Measurements from ENCODE around the gene ZNF766.

Gene ZNF766

GRCh38 chr19:52269338-52270261 lies at the start of gene ZNF766:
Gene ZNF766 (plus strand): TSS chr19:52269587. CDS start chr19:52269614, 27 bp downstream.
- DNase-seq (ENCODE audit: extremely low spot score) = peak; percentile 97
- CTCF ChIA-PET = no interaction called here
- POLR2A ChIA-PET = no interaction called here
- no peak for TF ChIP-seq CTCF (IDR thresholded peaks at IDR 0.05; ENCODE audit: control extremely low read depth, extremely low read depth, low read depth, missing control alignments)

GRCh38 chr19:52219611-52220010 lies 49.8 kb upstream of the ZNF766 start:
- CTCF ChIA-PET = interaction anchor here (2.1 kb wide), 1 partner anchor 18 kb away, joined by 5 read pairs; no protein-coding TSS in a partner anchor
- TF ChIP-seq CTCF (IDR thresholded peaks at IDR 0.05; ENCODE audit: control extremely low read depth, extremely low read depth, low read depth, missing control alignments) = no peak
- no peak for DNase-seq (ENCODE audit: extremely low spot score)
- POLR2A ChIA-PET = no interaction called here

- ChIA-PET CTCF (interaction anchor here (1.2 kb wide), 1 partner anchor 9 kb away, joined by 4 read pairs; no protein-coding TSS in a partner anchor), POLR2A (no interaction called here)
- no peak for TF ChIP-seq CTCF (IDR thresholded peaks at IDR 0.05; ENCODE audit: control extremely low read depth, extremely low read depth, low read depth, missing control alignments)
Measured at GRCh38 chr19:52221031-52221430, 48.4 kb upstream of the ZNF766 start.

GRCh38 chr19:52221831-52222375 lies 47.5 kb upstream of the ZNF766 start:
- DNase-seq (ENCODE audit: extremely low spot score) = no peak
- POLR2A ChIA-PET = no interaction called here
- no peak for TF ChIP-seq CTCF (IDR thresholded peaks at IDR 0.05; ENCODE audit: control extremely low read depth, extremely low read depth, low read depth, missing control alignments)
- CTCF ChIA-PET = interaction anchor here (1.2 kb wide), 1 partner anchor 8 kb away, joined by 4 read pairs; no protein-coding TSS in a partner anchor

More at GRCh38 chr19:52221031-52221430, 48.4 kb upstream of the ZNF766 start:
- no peak for DNase-seq (ENCODE audit: extremely low spot score)

- POLR2A ChIA-PET = no interaction called here
- CTCF ChIA-PET = interaction anchor here (0.9 kb wide), 1 partner anchor 13 kb away, joined by 3 read pairs; no protein-coding TSS in a partner anchor
- DNase-seq (ENCODE audit: extremely low spot score) = no peak
- no peak for TF ChIP-seq CTCF (IDR thresholded peaks at IDR 0.05; ENCODE audit: control extremely low read depth, extremely low read depth, low read depth, missing control alignments)
Measured at GRCh38 chr19:52224211-52224610, 45.2 kb upstream of the ZNF766 start.

GRCh38 chr19:52226652-52227051 lies 42.7 kb upstream of the ZNF766 start:
- TF ChIP-seq CTCF (IDR thresholded peaks at IDR 0.05; ENCODE audit: control extremely low read depth, extremely low read depth, low read depth, missing control alignments) = no peak
- ChIA-PET POLR2A (no interaction called here), CTCF (interaction anchor here (4.0 kb wide), 1 partner anchor 11 kb away, joined by 25 read pairs; no protein-coding TSS in a partner anchor)
- DNase-seq (ENCODE audit: extremely low spot score) = peak; percentile 11
